D721Med (cell line): ENCODE data around the gene IDH1.
"Not testable (repeated sequence)": the region's sequence is repeated elsewhere in the genome, so short reads cannot be mapped to it uniquely, and the experiment has no call there.

Experiments
- DNase-seq: peaks from one replicate; pipeline ENCODE4 v3.0.0; 2011; ENCODE audit warnings: low spot score; ENCODE audit not compliant: insufficient read length
- FAIRE-seq: peaks from 2 replicates; lab custom pipeline; 2011; peaks lifted over from hg19 to GRCh38; lab: Jason Lieb, UNC
- TF ChIP-seq, protein P1 (sequence below): IDR thresholded peaks from 2 replicates; pipeline ENCODE4 v1.5.1; 2012; ENCODE audit warnings: mild to moderate bottlenecking, control low read depth; ENCODE audit not compliant: insufficient read depth; ENCODE audit errors: missing control alignments

IDH1 gene

DNA sequence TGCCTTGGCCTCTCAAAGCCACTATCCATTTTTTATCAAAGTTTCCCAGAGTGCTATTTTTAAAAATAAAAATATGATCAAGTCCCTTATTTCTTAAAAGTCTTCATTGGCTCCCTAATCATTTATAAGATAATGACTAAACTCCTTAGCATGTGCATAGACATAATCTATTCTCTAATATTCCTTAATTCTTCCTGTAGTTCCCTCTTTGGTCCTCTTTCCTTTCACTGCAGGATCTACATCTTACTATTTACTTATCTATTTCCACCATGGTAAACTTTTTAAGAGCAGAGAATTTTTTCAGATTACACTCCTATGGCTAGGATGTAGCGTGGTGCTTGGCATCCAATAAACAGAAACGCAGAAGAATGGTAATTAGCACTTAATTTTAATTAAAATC is 19.0 kb downstream of the IDH1 start:
- TF ChIP-seq, protein P1, sequence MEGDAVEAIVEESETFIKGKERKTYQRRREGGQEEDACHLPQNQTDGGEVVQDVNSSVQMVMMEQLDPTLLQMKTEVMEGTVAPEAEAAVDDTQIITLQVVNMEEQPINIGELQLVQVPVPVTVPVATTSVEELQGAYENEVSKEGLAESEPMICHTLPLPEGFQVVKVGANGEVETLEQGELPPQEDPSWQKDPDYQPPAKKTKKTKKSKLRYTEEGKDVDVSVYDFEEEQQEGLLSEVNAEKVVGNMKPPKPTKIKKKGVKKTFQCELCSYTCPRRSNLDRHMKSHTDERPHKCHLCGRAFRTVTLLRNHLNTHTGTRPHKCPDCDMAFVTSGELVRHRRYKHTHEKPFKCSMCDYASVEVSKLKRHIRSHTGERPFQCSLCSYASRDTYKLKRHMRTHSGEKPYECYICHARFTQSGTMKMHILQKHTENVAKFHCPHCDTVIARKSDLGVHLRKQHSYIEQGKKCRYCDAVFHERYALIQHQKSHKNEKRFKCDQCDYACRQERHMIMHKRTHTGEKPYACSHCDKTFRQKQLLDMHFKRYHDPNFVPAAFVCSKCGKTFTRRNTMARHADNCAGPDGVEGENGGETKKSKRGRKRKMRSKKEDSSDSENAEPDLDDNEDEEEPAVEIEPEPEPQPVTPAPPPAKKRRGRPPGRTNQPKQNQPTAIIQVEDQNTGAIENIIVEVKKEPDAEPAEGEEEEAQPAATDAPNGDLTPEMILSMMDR = no peak
- DNase-seq = no peak
- FAIRE-seq = no peak

DNA sequence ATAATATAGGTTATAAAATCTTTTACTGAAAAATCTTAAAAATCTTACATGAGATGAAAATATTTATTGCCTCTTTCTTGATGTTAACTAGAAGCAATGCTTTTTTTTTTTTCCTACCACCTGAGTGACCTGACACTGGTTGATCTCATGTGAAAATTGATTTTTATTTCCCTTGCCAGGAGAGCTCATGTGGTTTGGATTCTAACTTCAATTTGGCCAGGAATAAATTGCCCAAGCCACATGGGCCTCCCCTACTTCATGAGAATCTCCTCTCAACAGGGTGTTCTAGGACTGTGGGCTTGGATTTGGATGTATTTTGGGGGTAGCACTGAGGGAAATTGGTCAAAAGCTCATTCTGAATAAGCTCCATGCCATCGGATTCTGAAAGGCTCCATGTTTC is 20.1 kb downstream of the IDH1 start:
- TF ChIP-seq, protein P1 = no peak
- FAIRE-seq = no peak
- DNase-seq = no peak

DNA sequence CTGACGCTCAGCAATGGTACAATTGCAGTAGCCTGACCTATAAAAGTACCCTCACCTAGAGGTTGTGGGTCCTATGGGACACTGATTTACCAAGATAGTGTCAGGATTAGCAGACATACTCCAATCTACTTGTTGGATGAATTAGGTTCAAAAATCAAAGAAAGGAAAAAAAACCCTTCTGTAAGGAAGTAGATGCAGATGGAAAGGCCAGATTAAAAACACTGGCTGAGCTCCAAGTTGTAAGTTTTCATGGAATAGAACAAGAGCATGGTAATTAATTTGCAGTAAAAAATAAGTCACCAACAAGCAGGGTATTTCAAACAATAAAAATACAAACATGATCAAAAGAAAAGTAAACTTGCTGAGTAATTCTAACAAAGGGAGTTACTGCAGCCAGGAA is 26.4 kb downstream of the IDH1 start:
- DNase-seq = no peak
- TF ChIP-seq, protein P1 = no peak
- FAIRE-seq = no peak

DNA sequence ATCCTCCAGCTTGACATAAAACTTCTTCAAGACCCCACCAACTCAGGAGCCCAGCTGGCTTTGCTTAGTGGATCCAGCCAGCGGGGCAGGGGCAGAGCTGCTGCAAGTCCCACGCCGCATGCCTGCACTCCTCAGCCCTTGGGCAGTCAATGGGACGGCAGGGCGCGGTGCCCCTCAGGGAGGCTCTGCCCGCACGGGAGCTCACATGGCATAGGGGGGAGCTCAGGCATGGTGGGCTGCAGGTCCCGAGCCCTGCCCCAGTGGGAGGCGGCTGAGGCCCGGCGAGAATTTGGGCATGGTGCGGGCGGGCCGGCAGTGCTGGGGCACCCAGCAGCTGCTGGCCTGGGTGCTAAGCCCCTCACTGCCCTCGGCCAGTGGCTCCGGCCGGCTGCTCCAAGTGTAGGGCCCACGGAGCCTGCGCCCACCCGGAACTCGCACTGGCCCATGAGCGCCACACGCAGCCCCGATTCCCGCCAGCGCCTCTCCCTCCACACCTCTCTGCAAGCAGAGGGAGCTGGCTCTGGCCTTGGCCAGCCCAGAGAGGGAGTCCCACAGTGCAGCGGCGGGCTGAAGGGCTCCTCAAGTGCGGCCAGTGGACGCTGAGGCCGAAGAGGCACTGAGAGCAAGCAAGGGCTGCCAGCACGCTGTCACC is 27.2 kb downstream of the IDH1 start:
- FAIRE-seq = no peak
- TF ChIP-seq, protein P1 = no peak
- DNase-seq = no peak

DNA sequence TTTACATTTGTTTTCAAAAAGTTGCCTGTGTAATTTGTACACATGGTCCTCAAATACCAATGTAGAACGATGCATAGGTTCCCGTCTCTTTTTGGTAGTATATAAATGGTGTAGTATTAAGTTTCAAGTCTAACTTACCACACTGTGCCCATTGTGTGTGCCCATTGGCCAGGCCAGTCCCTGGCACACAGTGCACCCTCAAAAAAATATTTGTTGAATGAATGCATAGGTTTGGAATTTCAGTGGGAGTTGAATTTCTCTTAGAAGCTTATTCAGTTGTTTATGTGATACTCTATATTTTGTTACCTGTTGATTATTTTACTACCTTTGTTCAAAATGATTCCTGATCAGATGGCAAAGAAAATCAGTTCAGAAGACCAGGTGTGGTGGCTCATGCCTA is 30.1 kb downstream of the IDH1 start:
- TF ChIP-seq, protein P1 = no peak
- FAIRE-seq (no peak), DNase-seq (no peak)

DNA sequence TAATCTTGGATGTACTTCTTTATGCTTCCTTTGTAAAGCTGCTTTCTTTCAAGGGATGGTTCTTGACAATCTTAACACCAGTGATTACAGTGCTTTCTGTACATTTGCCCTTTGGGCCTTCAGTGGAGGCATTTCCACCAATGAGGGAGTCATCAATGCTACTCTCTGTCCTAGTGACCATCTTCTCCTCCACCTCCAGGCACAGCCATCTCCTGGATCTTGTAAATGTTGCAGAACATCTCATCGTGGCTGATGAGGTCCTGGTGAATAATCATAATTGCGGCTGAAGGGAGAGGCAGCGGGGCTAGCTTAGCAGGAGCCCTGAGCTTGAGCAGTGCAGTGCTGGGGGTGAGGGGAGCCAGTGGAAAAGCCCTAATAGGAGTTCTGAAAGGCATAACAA is 32.5 kb downstream of the IDH1 start:
- no peak for FAIRE-seq
- no peak for DNase-seq
- TF ChIP-seq, protein P1 = no peak

DNA sequence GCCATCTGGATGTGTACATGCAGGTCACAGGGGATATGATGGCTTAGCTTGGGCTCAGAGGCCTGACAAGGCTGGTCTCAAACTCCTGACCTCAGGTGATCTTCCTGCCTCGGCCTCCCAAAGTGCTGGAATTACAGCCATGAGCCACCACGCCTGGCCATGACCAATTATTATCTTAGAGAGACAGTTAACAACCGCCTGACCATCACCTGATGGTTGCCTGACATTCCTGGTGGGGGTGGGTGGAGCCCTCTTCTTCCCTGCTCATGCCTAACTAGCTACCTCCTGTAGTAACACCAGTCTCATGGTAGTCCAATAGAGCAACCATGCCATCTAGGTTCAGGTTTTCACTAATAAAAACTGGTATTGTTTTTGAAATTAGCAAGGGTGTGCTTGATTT is 33.0 kb downstream of the IDH1 start:
- not testable (repeated sequence) for DNase-seq, FAIRE-seq
